ENCODE results near the gene TUBE1. TPM values are rescaled to one million over a fixed set of nuclear protein-coding genes. Genes with fewer than 3 reads are reported as not detected.

TUBE1 gene
- total RNA-seq, 2 experiments from 2014 or later, result 28.2 to 30.8 TPM

GRCh38 chr6:112062966-112063365 is 24.3 kb downstream of the TUBE1 start:
- Histone ChIP-seq H3K27ac (ENCODE audit: low read depth in 1 of 2, low read length in 2 of 2) (no peak overlapping the region), H3K4me3 (ENCODE audit: low read length) (no peak overlapping the region), H3K9me3 (ENCODE audit: control insufficient read depth in 1 of 2, insufficient read depth in 1 of 2, low read length in 2 of 2) (no peaks in the 10 kb centered on the region), H3K36me3 (ENCODE audit: insufficient read depth, low read length) (no peaks in the 10 kb centered on the region), H3K4me1 (ENCODE audit: insufficient read depth, low read length) (no peaks in the 10 kb centered on the region), H3K27me3 (ENCODE audit: control insufficient read depth in 1 of 2, insufficient read depth in 2 of 2, low read length in 2 of 2) (no peaks in the 10 kb centered on the region)
- Mint-ChIP-seq H3K4me3 (no peak overlapping the region), H3K4me1 (ENCODE audit: low read depth) (peaks cover 10% of the 10 kb centered on the region), H3K27me3 (no peaks in the 10 kb centered on the region), H3K9me3 (no peaks in the 10 kb centered on the region), H3K27ac (no peak overlapping the region), H3K36me3 (ENCODE audit: low read depth) (no peaks in the 10 kb centered on the region)
- CTCF ChIA-PET, result no interaction called here
- intact Hi-C loops (cut with DNase I, micrococcal nuclease), result no loop called here
- POLR2A ChIA-PET, result no interaction called here
- ATAC-seq (ENCODE audit: poor library complexity) (no peak), DNase-seq (no peak)
- TF ChIP-seq CTCF (IDR thresholded peaks at IDR 0.05), result no peak

- no peaks in the 10 kb centered on the region for H3K27me3 ChIP-seq (ENCODE audit: control insufficient read depth in 1 of 2, insufficient read depth in 2 of 2, low read length in 2 of 2)
- ATAC-seq (ENCODE audit: poor library complexity) (no peak), DNase-seq (no peak)
- no peaks in the 10 kb centered on the region for H3K9me3 Mint-ChIP-seq
- H3K4me3 ChIP-seq (ENCODE audit: low read length), result no peak overlapping the region
- CTCF ChIA-PET, result no interaction called here
- no peaks in the 10 kb centered on the region for H3K36me3 Mint-ChIP-seq (ENCODE audit: low read depth)
- H3K4me1 ChIP-seq (ENCODE audit: insufficient read depth, low read length), result no peaks in the 10 kb centered on the region
- H3K4me1 Mint-ChIP-seq (ENCODE audit: low read depth), result peaks cover 4% of the 10 kb centered on the region
- no peak overlapping the region for H3K27ac ChIP-seq (ENCODE audit: low read depth in 1 of 2, low read length in 2 of 2)
- no peaks in the 10 kb centered on the region for H3K9me3 ChIP-seq (ENCODE audit: control insufficient read depth in 1 of 2, insufficient read depth in 1 of 2, low read length in 2 of 2)
- H3K4me3 Mint-ChIP-seq, result no peak overlapping the region
- no peak for TF ChIP-seq CTCF (IDR thresholded peaks at IDR 0.05)
- H3K27ac Mint-ChIP-seq, result no peak overlapping the region
- POLR2A ChIA-PET, result no interaction called here
- intact Hi-C loops (cut with DNase I, micrococcal nuclease), result no loop called here
- no peaks in the 10 kb centered on the region for H3K36me3 ChIP-seq (ENCODE audit: insufficient read depth, low read length)
- H3K27me3 Mint-ChIP-seq, result no peaks in the 10 kb centered on the region
Observed at GRCh38 chr6:112061605-112062004, 25.7 kb downstream of the TUBE1 start.

- POLR2A ChIA-PET, result interaction anchor here (0.5 to 0.6 kb wide), 2 partner anchors 15 to 28 kb away, joined by 3 read pairs; no protein-coding TSS in a partner anchor
- ATAC-seq (ENCODE audit: poor library complexity), result no peak
- intact Hi-C loops (cut with DNase I, micrococcal nuclease), result no loop called here
- Mint-ChIP-seq H3K4me3 (no peak overlapping the region), H3K27me3 (peaks cover 5% of the 10 kb centered on the region), H3K36me3 (ENCODE audit: low read depth) (no peaks in the 10 kb centered on the region), H3K9me3 (no peaks in the 10 kb centered on the region), H3K4me1 (ENCODE audit: low read depth) (no peaks in the 10 kb centered on the region), H3K27ac (no peak overlapping the region)
- TF ChIP-seq CTCF (IDR thresholded peaks at IDR 0.05), result no peak
- no peaks in the 10 kb centered on the region for H3K36me3 ChIP-seq (ENCODE audit: insufficient read depth, low read length)
- CTCF ChIA-PET, result no interaction called here
- H3K27me3 ChIP-seq (ENCODE audit: control insufficient read depth in 1 of 2, insufficient read depth in 2 of 2, low read length in 2 of 2), result no peaks in the 10 kb centered on the region
- no peak overlapping the region for H3K27ac ChIP-seq (ENCODE audit: low read depth in 1 of 2, low read length in 2 of 2)
- no peak overlapping the region for H3K4me3 ChIP-seq (ENCODE audit: low read length)
- DNase-seq, result no peak
- H3K4me1 ChIP-seq (ENCODE audit: insufficient read depth, low read length), result no peaks in the 10 kb centered on the region
- no peaks in the 10 kb centered on the region for H3K9me3 ChIP-seq (ENCODE audit: control insufficient read depth in 1 of 2, insufficient read depth in 1 of 2, low read length in 2 of 2)
Observed at GRCh38 chr6:112058243-112059032, 28.8 kb downstream of the TUBE1 start.
